KOPT-K1 (cell line): Measurements from ENCODE around the gene OGFOD3.
"Not testable (repeated sequence)": the region's sequence is repeated elsewhere in the genome, so short reads cannot be mapped to it uniquely, and the experiment has no call there.

Experiments used
- H3K27ac ChIP-seq: fragments of 200-600 bp; sonication (generic); 2 replicates; pipeline ENCODE4 v1.5.1; 2016; ENCODE audit warnings: antibody characterized with exemption, mild to moderate bottlenecking, low read depth, low read length; ENCODE audit not compliant: poor library complexity, severe bottlenecking
- H3K36me3 ChIP-seq: fragments of 200-600 bp; sonication (generic); 2 replicates; pipeline ENCODE4 v1.5.1; 2017; ENCODE audit warnings: antibody characterized with exemption, mild to moderate bottlenecking, low read length, moderate library complexity; ENCODE audit not compliant: insufficient read depth
- H3K9me3 ChIP-seq: fragments of 200-600 bp; sonication (generic); 2 replicates; pipeline ENCODE4 v1.5.1; 2017; ENCODE audit warnings: antibody characterized with exemption, low read length, mild to moderate bottlenecking; ENCODE audit not compliant: insufficient read depth, poor library complexity, severe bottlenecking

OGFOD3 gene

DNA sequence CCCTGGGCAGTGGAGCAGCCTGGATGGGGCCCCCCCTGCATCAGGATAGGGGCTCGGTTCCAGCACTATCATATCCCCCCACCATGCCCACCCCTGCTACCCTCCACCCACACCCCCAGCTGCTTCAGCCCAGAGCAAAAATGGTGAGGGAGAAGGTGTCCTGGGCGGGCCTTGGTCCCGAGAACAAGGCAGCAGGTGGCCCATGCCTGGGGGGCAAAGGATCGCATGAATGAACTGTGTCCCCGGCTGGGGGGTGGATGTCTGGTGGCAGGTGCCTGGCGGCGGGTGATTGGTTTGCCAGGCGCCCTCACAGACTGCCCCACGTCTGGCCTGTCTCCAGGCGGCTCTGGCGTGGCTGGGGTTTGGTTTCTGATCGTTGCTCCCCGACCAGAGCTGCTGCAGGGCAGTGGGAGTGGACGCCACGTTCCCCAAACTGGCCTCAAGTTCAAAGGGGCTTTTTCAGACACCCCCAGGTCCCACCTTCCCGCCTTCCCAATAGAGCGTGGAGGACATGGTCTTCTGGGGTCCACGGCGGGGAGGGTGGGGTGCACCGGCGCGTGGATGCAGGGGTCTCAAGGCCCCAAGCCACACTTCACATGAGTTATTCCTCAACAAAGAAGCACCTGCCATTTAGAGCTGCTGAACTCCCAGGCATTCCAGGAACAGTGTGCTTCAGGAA is 34.2 kb downstream of the OGFOD3 start:
- no peaks in the 10 kb centered on the region for H3K9me3 ChIP-seq
- H3K27ac ChIP-seq = no peak overlapping the region
- no peaks in the 10 kb centered on the region for H3K36me3 ChIP-seq

DNA sequence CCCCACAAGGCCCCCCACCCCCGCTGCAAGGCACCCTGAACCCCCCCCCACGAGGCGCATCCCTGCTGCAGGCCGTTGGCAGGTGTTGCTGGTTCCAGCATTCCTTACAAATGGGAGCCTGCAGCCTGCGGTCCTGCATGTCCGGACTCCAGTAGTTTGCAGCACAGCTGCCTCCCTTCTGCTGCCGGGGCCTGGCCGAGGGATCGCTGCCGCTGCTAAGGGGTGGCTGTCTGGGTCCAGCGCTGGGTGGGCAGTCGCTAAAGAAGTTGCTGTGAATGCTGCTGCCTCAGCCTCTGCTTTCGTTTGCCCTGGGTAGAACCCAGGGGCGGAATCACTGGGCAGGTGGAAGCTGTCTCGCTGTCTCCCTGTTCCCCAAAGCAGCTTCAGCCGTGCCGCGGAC is 35.0 kb downstream of the OGFOD3 start:
- no peaks in the 10 kb centered on the region for H3K9me3 ChIP-seq
- H3K27ac ChIP-seq = no peak overlapping the region
- no peaks in the 10 kb centered on the region for H3K36me3 ChIP-seq

DNA sequence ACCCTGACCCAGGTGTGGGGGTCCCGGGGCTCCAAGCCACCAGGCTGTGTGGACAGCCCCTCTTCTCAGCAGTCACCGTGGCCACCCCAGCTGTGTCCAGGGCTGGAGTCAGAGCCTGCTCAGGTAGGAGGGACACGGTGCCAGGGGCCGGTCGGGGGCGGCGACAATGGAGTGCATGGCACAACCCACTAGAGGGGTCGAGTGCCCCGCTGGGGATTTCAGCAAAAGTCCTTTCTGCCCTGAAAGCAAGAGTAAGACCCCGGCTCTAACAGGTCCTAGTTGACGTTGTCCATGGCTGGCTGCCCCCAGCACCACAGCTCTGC is 35.5 kb downstream of the OGFOD3 start:
- no peaks in the 10 kb centered on the region for H3K36me3 ChIP-seq
- H3K9me3 ChIP-seq = no peaks in the 10 kb centered on the region
- no peak overlapping the region for H3K27ac ChIP-seq

DNA sequence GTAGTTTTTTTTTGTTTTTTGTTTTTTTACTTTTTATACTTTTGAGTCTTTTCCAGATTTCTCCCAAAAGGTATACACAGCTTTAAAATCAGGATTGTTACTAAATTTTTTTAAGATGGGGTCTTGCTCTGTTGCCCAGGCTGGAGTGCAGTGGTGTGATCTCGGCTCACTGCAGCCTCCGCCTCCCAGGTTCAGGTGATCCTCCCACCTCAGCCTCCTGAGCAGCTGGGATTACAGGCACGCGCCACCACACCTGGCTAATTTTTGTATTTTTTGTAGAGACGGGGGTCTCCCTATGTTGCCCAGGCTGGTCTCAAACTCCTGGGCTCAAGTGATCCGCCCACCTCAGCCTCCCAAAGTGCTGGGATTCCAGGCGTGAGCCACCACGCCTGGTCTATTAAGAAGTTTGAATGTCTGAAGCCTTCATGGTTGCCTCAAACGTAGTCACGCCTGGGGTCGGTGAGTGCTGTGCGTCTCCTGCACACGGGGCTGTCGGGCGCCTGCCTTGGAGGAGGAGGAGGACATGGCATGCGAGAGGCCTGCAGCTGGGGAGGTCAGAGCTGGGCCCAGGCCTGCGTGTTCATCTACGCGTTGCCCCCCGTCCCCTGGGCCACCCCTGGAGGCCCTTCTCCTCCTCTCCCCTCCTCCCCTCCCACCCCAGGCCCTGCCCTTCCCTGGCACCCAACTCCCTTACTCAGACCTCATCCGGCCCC is 36.0 kb downstream of the OGFOD3 start:
- H3K27ac ChIP-seq, H3K36me3 ChIP-seq, H3K9me3 ChIP-seq: not testable (repeated sequence)

DNA sequence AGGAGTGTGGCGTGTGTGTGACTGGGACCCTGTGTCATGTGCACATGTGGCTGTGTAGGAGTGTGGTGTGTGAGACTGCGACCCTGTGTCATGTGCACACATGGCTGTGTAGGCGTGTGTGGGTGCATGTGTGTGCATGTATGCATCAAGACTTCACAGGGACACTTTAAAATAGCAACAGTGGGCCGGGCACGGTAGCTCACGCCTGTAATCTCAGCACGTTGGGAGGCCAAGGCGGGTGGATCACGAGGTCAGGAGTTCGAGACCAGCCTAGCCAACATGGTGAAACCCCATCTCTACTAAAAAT is 36.7 kb downstream of the OGFOD3 start:
- not testable (repeated sequence) for H3K36me3 ChIP-seq, H3K9me3 ChIP-seq, H3K27ac ChIP-seq

DNA sequence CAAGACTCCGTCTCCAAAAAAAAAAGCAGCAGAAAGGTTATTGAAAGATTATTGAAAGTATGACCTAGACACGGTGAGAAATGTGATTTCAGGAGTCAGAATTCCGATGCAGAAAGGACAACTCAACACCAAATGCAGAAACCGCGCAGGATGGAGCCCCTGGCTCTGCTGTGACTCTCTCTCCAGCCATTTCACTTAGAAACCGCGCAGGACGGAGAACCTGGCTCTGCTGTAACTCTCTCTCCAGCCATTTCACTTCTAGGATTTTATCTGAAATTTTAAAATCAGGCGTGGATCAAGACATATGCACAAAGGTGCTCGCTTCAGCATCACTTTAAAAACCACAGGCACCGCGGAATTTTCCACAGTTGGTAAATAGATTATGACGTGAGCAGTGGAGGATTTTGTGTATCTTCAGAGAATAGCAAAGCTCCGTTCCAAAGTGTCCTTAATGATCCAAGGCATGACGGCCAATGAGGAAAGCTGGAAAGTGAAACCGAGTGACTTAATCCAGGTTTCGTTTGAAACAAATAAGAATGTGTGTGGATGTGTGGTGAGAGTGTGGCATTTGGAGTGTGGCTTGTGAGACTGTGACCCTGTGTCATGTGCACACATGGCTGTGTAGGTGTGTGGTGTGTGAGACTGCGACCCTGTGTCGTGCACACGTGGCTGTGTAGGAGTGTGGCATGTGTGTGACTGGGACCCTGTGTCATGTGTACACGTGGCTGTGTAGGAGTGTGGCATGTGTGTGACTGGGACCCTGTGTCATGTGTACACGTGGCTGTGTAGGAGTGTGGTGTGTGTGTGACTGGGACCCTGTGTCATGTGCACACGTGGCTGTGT is 37.3 kb downstream of the OGFOD3 start:
- Histone ChIP-seq H3K9me3 (no peaks in the 10 kb centered on the region), H3K27ac (no peak overlapping the region), H3K36me3 (no peaks in the 10 kb centered on the region)

- Histone ChIP-seq H3K36me3 (no peaks in the 10 kb centered on the region), H3K9me3 (no peaks in the 10 kb centered on the region), H3K27ac (no peak overlapping the region)
Measured at GRCh38 chr17:82378741-82379021, 39.7 kb downstream of the OGFOD3 start.

DNA sequence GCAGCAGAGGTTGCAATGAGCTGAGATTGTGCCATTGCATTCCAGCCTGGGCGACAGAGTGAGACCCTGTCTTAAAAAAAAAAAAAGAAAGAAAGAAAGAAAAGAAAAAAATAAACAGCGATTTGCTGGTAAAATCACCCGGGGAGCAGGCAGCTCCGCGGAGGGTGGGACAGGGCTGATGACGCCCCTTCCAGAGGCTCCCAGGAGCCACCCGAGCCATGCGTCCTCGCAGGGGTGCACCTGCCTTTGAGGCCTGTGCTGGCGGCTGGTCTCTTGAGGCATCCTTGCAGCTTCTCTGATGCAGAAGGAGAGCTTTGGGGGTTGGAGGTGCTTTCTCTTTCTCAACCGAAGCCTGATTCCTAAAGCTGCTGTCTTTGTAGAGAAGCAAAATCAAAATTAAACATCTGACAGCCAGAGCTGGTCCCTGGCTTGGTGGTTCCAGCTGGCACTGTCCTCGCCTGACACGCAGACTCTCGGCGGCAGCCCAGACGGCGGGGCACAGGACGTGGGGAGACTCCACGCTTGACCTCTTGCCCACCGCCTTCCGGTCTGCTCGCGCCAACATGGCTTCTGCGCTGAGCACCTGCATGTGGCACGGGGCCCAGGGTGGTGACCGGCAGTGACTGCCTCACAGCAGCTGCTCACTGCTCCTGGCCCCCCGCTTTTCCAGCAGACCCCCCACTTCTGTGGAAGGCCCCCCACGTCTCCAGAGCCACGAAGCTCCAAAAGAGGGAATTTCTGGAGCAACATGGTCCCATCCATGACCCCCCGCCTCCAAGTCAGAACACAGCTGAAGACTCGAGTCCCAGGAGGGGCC is 40.3 kb downstream of the OGFOD3 start:
- Histone ChIP-seq H3K9me3 (no peaks in the 10 kb centered on the region), H3K27ac (no peak overlapping the region), H3K36me3 (no peaks in the 10 kb centered on the region)

- H3K36me3 ChIP-seq, H3K9me3 ChIP-seq, H3K27ac ChIP-seq: not testable (repeated sequence)
Measured at GRCh38 chr17:82377294-82377693, 41.1 kb downstream of the OGFOD3 start.

- no peaks in the 10 kb centered on the region for H3K9me3 ChIP-seq
- no peaks in the 10 kb centered on the region for H3K36me3 ChIP-seq
- no peak overlapping the region for H3K27ac ChIP-seq
Measured at GRCh38 chr17:82376042-82376730, 42.2 kb downstream of the OGFOD3 start.

GRCh38 chr17:82375359-82376041 is 42.9 kb downstream of the OGFOD3 start:
- no peak overlapping the region for H3K27ac ChIP-seq
- H3K36me3 ChIP-seq = no peaks in the 10 kb centered on the region
- no peaks in the 10 kb centered on the region for H3K9me3 ChIP-seq

DNA sequence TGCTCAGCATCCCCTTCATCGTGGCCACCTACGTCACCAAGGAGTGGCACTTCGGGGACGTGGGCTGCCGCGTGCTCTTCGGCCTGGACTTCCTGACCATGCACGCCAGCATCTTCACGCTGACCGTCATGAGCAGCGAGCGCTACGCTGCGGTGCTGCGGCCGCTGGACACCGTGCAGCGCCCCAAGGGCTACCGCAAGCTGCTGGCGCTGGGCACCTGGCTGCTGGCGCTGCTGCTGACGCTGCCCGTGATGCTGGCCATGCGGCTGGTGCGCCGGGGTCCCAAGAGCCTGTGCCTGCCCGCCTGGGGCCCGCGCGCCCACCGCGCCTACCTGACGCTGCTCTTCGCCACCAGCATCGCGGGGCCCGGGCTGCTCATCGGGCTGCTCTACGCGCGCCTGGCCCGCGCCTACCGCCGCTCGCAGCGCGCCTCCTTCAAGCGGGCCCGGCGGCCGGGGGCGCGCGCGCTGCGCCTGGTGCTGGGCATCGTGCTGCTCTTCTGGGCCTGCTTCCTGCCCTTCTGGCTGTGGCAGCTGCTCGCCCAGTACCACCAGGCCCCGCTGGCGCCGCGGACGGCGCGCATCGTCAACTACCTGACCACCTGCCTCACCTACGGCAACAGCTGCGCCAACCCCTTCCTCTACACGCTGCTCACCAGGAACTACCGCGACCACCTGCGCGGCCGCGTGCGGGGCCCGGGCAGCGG is 43.6 kb downstream of the OGFOD3 start:
- H3K36me3 ChIP-seq = no peaks in the 10 kb centered on the region
- no peaks in the 10 kb centered on the region for H3K9me3 ChIP-seq
- H3K27ac ChIP-seq = no peak overlapping the region

GRCh38 chr17:82373731-82374625 is 44.4 kb downstream of the OGFOD3 start:
- no peaks in the 10 kb centered on the region for H3K9me3 ChIP-seq
- H3K36me3 ChIP-seq = no peaks in the 10 kb centered on the region
- H3K27ac ChIP-seq = no peak overlapping the region
